GM23248 (cell line): ENCODE data around the gene ASXL1.

Experiments
- EZH2 ChIP-seq: fragments of 200-600 bp; sonication (generic); IDR thresholded peaks from 2 replicates; pipeline ENCODE4 v1.6.1; 2018; ENCODE audit warnings: antibody characterized with exemption, mild to moderate bottlenecking; ENCODE audit not compliant: insufficient read depth, poor library complexity, severe bottlenecking
- EZH2phosphoT487 ChIP-seq: fragments of 200-600 bp; sonication (generic); IDR thresholded peaks from 2 replicates; pipeline ENCODE4 v1.6.1; 2018; ENCODE audit warnings: antibody characterized with exemption, moderate library complexity, mild to moderate bottlenecking, low read depth; ENCODE audit not compliant: insufficient read depth

DNA sequence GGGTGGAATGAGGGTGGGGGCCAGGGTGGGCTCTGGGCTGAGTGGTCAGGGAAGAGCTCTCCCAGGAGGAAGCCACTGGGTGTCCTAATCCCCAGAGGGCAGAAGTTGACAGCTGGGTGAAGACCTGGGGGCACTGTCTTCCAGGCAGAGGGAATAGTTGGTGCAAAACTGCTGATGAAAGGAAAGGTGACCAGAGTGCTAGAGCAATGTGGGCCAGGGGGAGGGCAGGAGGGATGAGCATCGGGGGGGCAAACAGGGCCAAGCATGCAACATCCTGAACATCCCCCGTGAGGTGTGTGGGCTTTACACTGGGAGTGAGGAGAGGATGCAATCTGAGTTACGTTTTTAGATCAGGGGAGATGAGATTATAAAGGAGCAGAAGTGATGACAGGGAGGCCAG lies 129.2 kb downstream of the ASXL1 start:
- TF ChIP-seq EZH2 (no peak), EZH2phosphoT487 (no peak)
